ENCODE data around the gene SGMS2. TPM values are rescaled to one million over a fixed set of nuclear protein-coding genes. Genes with fewer than 3 reads are reported as not detected.
A peak's percentile ranks its signal among the peaks of the same experiment; 100 is the strongest.

The SGMS2 gene
- total and polyA plus RNA-seq, 2 of the 4 experiments (the other 2 are of a cell fraction): 13.4 to 37.5 TPM

DNA sequence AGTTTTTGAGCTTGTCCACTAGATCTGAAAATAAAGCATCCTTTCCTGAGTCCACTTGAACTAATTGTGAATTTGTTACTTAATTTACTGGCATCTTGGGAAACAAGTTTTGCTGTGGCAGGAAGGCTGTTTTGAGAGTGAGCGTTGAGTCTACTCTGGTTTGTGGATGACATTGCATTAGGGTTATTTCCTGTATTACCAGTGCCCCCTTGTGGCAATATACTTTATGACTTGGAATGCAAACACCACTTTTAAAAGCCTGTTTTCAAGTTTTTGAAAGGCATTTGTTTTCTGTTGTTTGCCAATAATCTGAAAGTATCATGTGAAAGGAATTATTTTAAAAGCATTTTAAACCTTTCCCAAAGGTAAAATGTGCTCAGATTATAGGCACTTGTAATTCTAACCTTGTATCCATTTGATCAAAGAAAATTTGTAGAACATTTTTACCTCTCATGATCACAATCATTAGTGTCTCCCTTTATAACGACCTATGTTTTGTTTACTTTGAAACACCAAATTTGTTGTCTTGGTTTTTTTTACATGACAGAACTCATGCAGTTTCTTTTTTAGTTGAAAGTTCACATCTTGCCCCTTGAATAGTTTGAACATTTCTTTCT lies 88.7 kb downstream of the SGMS2 start:
- Histone ChIP-seq H4K91ac (ENCODE audit: insufficient read depth, low read depth, low read length) (no peak overlapping the region), H3K18ac (ENCODE audit: low read depth, low read length) (no peak overlapping the region), H3K23ac (ENCODE audit: low read depth, low read length) (no peak overlapping the region), H3K27me3 (ENCODE audit: control insufficient read depth, insufficient read depth, low read length) (no peaks in the 10 kb centered on the region), H2AK9ac (replicated peaks; ENCODE audit: low read depth, low read length, poor library complexity) (no peak overlapping the region), H2AK5ac (ENCODE audit: low read depth, low read length) (no peak overlapping the region), H3K36me3 (ENCODE audit: control insufficient read depth, insufficient read depth, low read length) (no peaks in the 10 kb centered on the region), H3K27ac (ENCODE audit: insufficient read depth, low read length) (no peak overlapping the region), H3K9me3 (ENCODE audit: control insufficient read depth, insufficient read depth, low read length) (no peaks in the 10 kb centered on the region), H3K9me1 (ENCODE audit: insufficient read depth, low read length) (no peaks in the 10 kb centered on the region), H2BK20ac (ENCODE audit: low read depth, low read length) (no peak overlapping the region), H3K79me1 (ENCODE audit: low read depth in 1 of 2, low read length in 2 of 2) (no peaks in the 10 kb centered on the region), H3K14ac (replicated peaks; ENCODE audit: low read depth, low read length) (no peak overlapping the region), H4K20me1 (ENCODE audit: insufficient read depth, low read length) (no peaks in the 10 kb centered on the region), H3K4me1 (ENCODE audit: control insufficient read depth, insufficient read depth, low read length) (no peaks in the 10 kb centered on the region), H2AFZ (replicated peaks; ENCODE audit: low read length, poor library complexity) (no peak overlapping the region), H3K4me2 (ENCODE audit: low read depth, low read length) (no peak overlapping the region), H4K5ac (ENCODE audit: low read depth, low read length) (no peak overlapping the region), H3K4ac (ENCODE audit: low read depth, low read length) (no peak overlapping the region), H2BK5ac (ENCODE audit: low read depth, low read length, poor library complexity, severe bottlenecking) (no peak overlapping the region), H3K4me3 (ENCODE audit: insufficient read depth, low read depth, low read length) (no peak overlapping the region), H3K9ac (ENCODE audit: low read depth, low read length) (no peak overlapping the region), H4K8ac (ENCODE audit: low read depth in 2 of 2, low read length in 2 of 2) (no peak overlapping the region), H3K56ac (ENCODE audit: extremely low read depth, insufficient read depth, low read length) (no peak overlapping the region), H2BK120ac (ENCODE audit: low read depth, low read length) (no peak overlapping the region), H2BK15ac (ENCODE audit: low read depth, low read length) (no peak overlapping the region)
- dilution Hi-C loops (cut with HindIII; ENCODE audit: low sequenced_read_pairs, unreplicated experiment): no loop called here
- DNase-seq (peak; percentile 76), ATAC-seq (ENCODE audit: low read depth) (peak; percentile 85)
- intact Hi-C loops (cut with micrococcal nuclease): loop anchor here (1.0 to 10.0 kb wide), 5 partner anchors 86 to 881 kb away; no protein-coding TSS in a partner anchor
- no TSS peak for BruUV-seq (replicated peaks)
- TF ChIP-seq RCOR1 (IDR thresholded peaks at IDR 0.05; ENCODE audit: insufficient replicate concordance, low read length) (no peak), BHLHE40 (IDR thresholded peaks at IDR 0.05; ENCODE audit: low read depth, low read length) (no peak), CHD1 (IDR thresholded peaks at IDR 0.05; ENCODE audit: low read depth, low read length) (no peak), RAD21 (IDR thresholded peaks at IDR 0.05; ENCODE audit: low read length) (peak; percentile 92), SMC3 (IDR thresholded peaks at IDR 0.05; ENCODE audit: low read depth, low read length) (peak; percentile 86), MAFK (IDR thresholded peaks at IDR 0.05; ENCODE audit: low read depth, low read length) (no peak), POLR2A (IDR thresholded peaks at IDR 0.05; ENCODE audit: low read depth, low read length) (no peak), NFE2L2 (IDR thresholded peaks at IDR 0.05; ENCODE audit: low read depth, low read length) (peak; percentile 46; the same call in 1 of the 2 replicates)
- TF ChIP-seq, protein P1, sequence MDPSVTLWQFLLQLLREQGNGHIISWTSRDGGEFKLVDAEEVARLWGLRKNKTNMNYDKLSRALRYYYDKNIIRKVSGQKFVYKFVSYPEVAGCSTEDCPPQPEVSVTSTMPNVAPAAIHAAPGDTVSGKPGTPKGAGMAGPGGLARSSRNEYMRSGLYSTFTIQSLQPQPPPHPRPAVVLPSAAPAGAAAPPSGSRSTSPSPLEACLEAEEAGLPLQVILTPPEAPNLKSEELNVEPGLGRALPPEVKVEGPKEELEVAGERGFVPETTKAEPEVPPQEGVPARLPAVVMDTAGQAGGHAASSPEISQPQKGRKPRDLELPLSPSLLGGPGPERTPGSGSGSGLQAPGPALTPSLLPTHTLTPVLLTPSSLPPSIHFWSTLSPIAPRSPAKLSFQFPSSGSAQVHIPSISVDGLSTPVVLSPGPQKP (IDR thresholded peaks at IDR 0.05; ENCODE audit: borderline replicate concordance, low read depth, low read length): no peak
- TF ChIP-seq, protein P2, sequence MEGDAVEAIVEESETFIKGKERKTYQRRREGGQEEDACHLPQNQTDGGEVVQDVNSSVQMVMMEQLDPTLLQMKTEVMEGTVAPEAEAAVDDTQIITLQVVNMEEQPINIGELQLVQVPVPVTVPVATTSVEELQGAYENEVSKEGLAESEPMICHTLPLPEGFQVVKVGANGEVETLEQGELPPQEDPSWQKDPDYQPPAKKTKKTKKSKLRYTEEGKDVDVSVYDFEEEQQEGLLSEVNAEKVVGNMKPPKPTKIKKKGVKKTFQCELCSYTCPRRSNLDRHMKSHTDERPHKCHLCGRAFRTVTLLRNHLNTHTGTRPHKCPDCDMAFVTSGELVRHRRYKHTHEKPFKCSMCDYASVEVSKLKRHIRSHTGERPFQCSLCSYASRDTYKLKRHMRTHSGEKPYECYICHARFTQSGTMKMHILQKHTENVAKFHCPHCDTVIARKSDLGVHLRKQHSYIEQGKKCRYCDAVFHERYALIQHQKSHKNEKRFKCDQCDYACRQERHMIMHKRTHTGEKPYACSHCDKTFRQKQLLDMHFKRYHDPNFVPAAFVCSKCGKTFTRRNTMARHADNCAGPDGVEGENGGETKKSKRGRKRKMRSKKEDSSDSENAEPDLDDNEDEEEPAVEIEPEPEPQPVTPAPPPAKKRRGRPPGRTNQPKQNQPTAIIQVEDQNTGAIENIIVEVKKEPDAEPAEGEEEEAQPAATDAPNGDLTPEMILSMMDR (conservative IDR thresholded peaks at IDR 0.05; ENCODE audit: low read depth, low read length): peak; percentile 88
- TF ChIP-seq, protein P3, sequence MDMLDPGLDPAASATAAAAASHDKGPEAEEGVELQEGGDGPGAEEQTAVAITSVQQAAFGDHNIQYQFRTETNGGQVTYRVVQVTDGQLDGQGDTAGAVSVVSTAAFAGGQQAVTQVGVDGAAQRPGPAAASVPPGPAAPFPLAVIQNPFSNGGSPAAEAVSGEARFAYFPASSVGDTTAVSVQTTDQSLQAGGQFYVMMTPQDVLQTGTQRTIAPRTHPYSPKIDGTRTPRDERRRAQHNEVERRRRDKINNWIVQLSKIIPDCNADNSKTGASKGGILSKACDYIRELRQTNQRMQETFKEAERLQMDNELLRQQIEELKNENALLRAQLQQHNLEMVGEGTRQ (IDR thresholded peaks at IDR 0.05; ENCODE audit: low read depth, low read length): no peak
- WGBS, 2 experiments (ENCODE audit: extremely low coverage in 2 of 2, insufficient read length in 1 of 2): no CpG with 5 or more reads among the region's 2 CpGs
- in situ Hi-C loops (cut with MboI; ENCODE audit: low sequenced_read_pairs): loop anchor here (5.0 kb wide), 1 partner anchor 156 kb away; no protein-coding TSS in a partner anchor
- ChIA-PET POLR2A (ENCODE audit: unreplicated experiment) (no interaction called here), CTCF (interaction anchor here (0.6 to 1.1 kb wide), 2 partner anchors 155 to 714 kb away, joined by 4 to 6 read pairs; no protein-coding TSS in a partner anchor)
